GM21515 (cell line): Measurements from ENCODE around the gene SF3A2.

ENCODE experiments used
- ATAC-seq: cut with Tn5 transposase; IDR thresholded peaks from one replicate; pipeline ENCODE4 v1.9.1; 2021; ENCODE audit not compliant: unreplicated experiment

SF3A2 gene

GRCh38 chr19:2288818-2289713 lies 52.4 kb downstream of the SF3A2 start:
- no peak for ATAC-seq

- no peak for ATAC-seq
Measured at GRCh38 chr19:2289714-2290435, 53.3 kb downstream of the SF3A2 start.

GRCh38 chr19:2290441-2291184 lies 54.0 kb downstream of the SF3A2 start:
- no peak for ATAC-seq

GRCh38 chr19:2291185-2291751 lies 54.6 kb downstream of the SF3A2 start:
- ATAC-seq, result no peak

GRCh38 chr19:2294687-2295335 lies 58.2 kb downstream of the SF3A2 start:
- no peak for ATAC-seq

- ATAC-seq, result no peak
Measured at GRCh38 chr19:2296141-2296540, 59.5 kb downstream of the SF3A2 start.
